SK-N-SH (cell line): Measurements from ENCODE around the gene RETREG2. TPM values are rescaled to one million over a fixed set of nuclear protein-coding genes. Genes with fewer than 3 reads are reported as not detected.
A peak's percentile ranks its signal among the peaks of the same experiment; 100 is the strongest.

Experiments used
- CTCF ChIA-PET: fragments of 300-600, 350-600 bp; formaldehyde crosslinking; extraction: SDS; loops from one replicate; lab custom pipeline; 2021; lab: Yijun Ruan, JAX
- POLR2A ChIA-PET: fragments of 350-600 bp; sonication (Branson Sonifier 250); formaldehyde crosslinking; extraction: SDS; loops from one replicate; lab custom pipeline; 2020; ENCODE audit warnings: antibody characterized with exemption, inconsistent platforms; lab: Yijun Ruan, JAX
- DNase-seq: peaks from one replicate; pipeline ENCODE4 v3.0.0; 2012
- H2AFZ ChIP-seq: fragments of 200-600 bp; sonication (generic); 2 replicates; pipeline ENCODE4 v1.8.1; 2016; ENCODE audit warnings: antibody characterized with exemption, mild to moderate bottlenecking, low read depth
- H3F3A ChIP-seq: fragments of 200-600 bp; sonication (generic); replicated peaks from 2 replicates; pipeline ENCODE3; 2016; ENCODE audit warnings: antibody characterized with exemption, mild to moderate bottlenecking; ENCODE audit not compliant: insufficient read depth
- H3K27ac ChIP-seq, 2 experiments: fragments of 200-500 bp in 1 of 2; fragments of 200-600 bp in 1 of 2; sonication (Bioruptor generic) in 1 of 2; sonication (generic), shearing (Covaris generic) in 1 of 2; 2 replicates each; pipeline versions ENCODE4 v1.5.1 to v1.6.1; 2014 to 2016; ENCODE audit warnings: low read depth in 2 of 2, inconsistent platforms in 1 of 2, low read length in 1 of 2, mild to moderate bottlenecking in 1 of 2, mixed read lengths in 1 of 2
- H3K27me3 ChIP-seq: fragments of 200-600 bp; sonication (generic), shearing (Covaris generic); 2 replicates; pipeline ENCODE4 v1.6.1; 2016; ENCODE audit warnings: mixed run types; ENCODE audit not compliant: insufficient read depth
- H3K36me3 ChIP-seq, 2 experiments: fragments of 200-500 bp in 1 of 2; fragments of 200-600 bp in 1 of 2; sonication (Bioruptor generic) in 1 of 2; sonication (generic) in 1 of 2; replicated peaks in 1 of 2; 2 replicates each; pipeline versions ENCODE3 to v1.5.1; 2014 to 2016; ENCODE audit warnings: low read length in 1 of 2, mild to moderate bottlenecking in 1 of 2; ENCODE audit not compliant: insufficient read depth in 2 of 2, control insufficient read depth in 1 of 2
- H3K4me1 ChIP-seq, 2 experiments: fragments of 200-500 bp in 1 of 2; fragments of 200-600 bp in 1 of 2; sonication (Bioruptor generic) in 1 of 2; sonication (generic), shearing (Covaris generic) in 1 of 2; 2 replicates each; pipeline versions ENCODE4 v1.5.1 to v1.6.1; 2014 to 2016; ENCODE audit warnings: low read depth in 1 of 2, low read length in 1 of 2, mixed run types in 1 of 2; ENCODE audit not compliant: insufficient read depth in 2 of 2, control insufficient read depth in 1 of 2
- H3K4me2 ChIP-seq: fragments of 200-600 bp; sonication (generic), shearing (Covaris generic); 2 replicates; pipeline ENCODE4 v1.6.1; 2017; ENCODE audit warnings: mixed run types
- H3K4me3 ChIP-seq, 2 experiments: fragments of 200-500 bp in 1 of 2; fragments of 200-600 bp in 1 of 2; sonication (Bioruptor generic) in 1 of 2; sonication (generic), shearing (Covaris generic) in 1 of 2; 2 replicates each; pipeline versions ENCODE4 v1.5.1 to v1.8.1; 2014 to 2016; ENCODE audit warnings: low read depth in 2 of 2, inconsistent platforms in 1 of 2, low read length in 1 of 2, mild to moderate bottlenecking in 1 of 2, mixed read lengths in 1 of 2, moderate library complexity in 1 of 2
- H3K79me2 ChIP-seq: fragments of 200-600 bp; sonication (generic); 2 replicates; pipeline ENCODE4 v1.8.1; 2017; ENCODE audit warnings: mild to moderate bottlenecking; ENCODE audit not compliant: insufficient read depth
- H3K9ac ChIP-seq: fragments of 200-600 bp; sonication (generic); 2 replicates; pipeline ENCODE4 v1.6.1; 2017; ENCODE audit warnings: mixed run types
- H3K9me2 ChIP-seq: fragments of 200-600 bp; sonication (generic); 2 replicates; pipeline ENCODE4 v1.6.1; 2017; ENCODE audit warnings: mixed run types
- H3K9me3 ChIP-seq: fragments of 200-600 bp; sonication (generic); 2 replicates; pipeline ENCODE4 v1.6.1; 2017; ENCODE audit warnings: mixed run types, mild to moderate bottlenecking, moderate library complexity
- H4K20me1 ChIP-seq: fragments of 200-600 bp; sonication (generic); 2 replicates; pipeline ENCODE4 v1.6.1; 2017; ENCODE audit warnings: mild to moderate bottlenecking, mixed run types; ENCODE audit not compliant: insufficient read depth
- CTCF ChIP-seq: fragments of 200-600 bp; sonication (generic); IDR thresholded peaks from 2 replicates; pipeline ENCODE4 v1.6.1; 2017; ENCODE audit warnings: antibody characterized with exemption, mild to moderate bottlenecking, moderate library complexity
- ELF1 ChIP-seq: IDR thresholded peaks from 2 replicates; pipeline ENCODE4 v1.4.0; 2012
- EP300 ChIP-seq, 2 experiments: IDR thresholded peaks; 2 replicates each; pipeline versions ENCODE4 v1.4.0 to v1.6.1; 2012; ENCODE audit warnings: borderline replicate concordance in 1 of 2, low read depth in 1 of 2, low read length in 1 of 2
- FOSL2 ChIP-seq: IDR thresholded peaks from 2 replicates; pipeline ENCODE4 v1.4.0; 2012; ENCODE audit warnings: low read depth, mild to moderate bottlenecking, moderate library complexity, borderline replicate concordance
- GABPA ChIP-seq: IDR thresholded peaks from 2 replicates; pipeline ENCODE4 v1.4.0; 2012; ENCODE audit warnings: low read depth, mild to moderate bottlenecking
- GATA2 ChIP-seq: sonication (generic); formaldehyde crosslinking; IDR thresholded peaks from 2 replicates; pipeline ENCODE4 v1.5.0; 2020; ENCODE audit warnings: mild to moderate bottlenecking, missing genetic modification reagents
- MAX ChIP-seq: IDR thresholded peaks from 2 replicates; pipeline ENCODE4 v1.4.0; 2012; ENCODE audit warnings: low read depth
- MEF2A ChIP-seq: IDR thresholded peaks from 2 replicates; pipeline ENCODE4 v1.4.0; 2012; ENCODE audit warnings: low read depth, borderline replicate concordance
- MXI1 ChIP-seq: IDR thresholded peaks from 2 replicates; pipeline ENCODE4 v1.6.1; 2012; ENCODE audit warnings: mild to moderate bottlenecking, low read depth, low read length, improper control_type of control experiment
- NRF1 ChIP-seq: IDR thresholded peaks from 2 replicates; pipeline ENCODE4 v1.6.1; 2012; ENCODE audit warnings: low read depth, mild to moderate bottlenecking, low read length
- PBX3 ChIP-seq: IDR thresholded peaks from 2 replicates; pipeline ENCODE4; 2012
- POLR2AphosphoS5 ChIP-seq: IDR thresholded peaks from 2 replicates; pipeline ENCODE4 v1.6.1; 2012; ENCODE audit warnings: low read depth, low read length
- RAD21 ChIP-seq: IDR thresholded peaks from 2 replicates; pipeline ENCODE4 v1.6.1; 2012; ENCODE audit warnings: mild to moderate bottlenecking, low read length
- RCOR1 ChIP-seq: fragments of 150-350 bp; IDR thresholded peaks from 2 replicates; pipeline ENCODE4 v1.6.1; 2017; ENCODE audit warnings: antibody characterized with exemption, low read length
- SIN3A ChIP-seq: IDR thresholded peaks from 2 replicates; pipeline ENCODE4 v1.6.1; 2012; ENCODE audit warnings: low read depth, mild to moderate bottlenecking, low read length, moderate library complexity, borderline replicate concordance
- TAF1 ChIP-seq: IDR thresholded peaks from 2 replicates; pipeline ENCODE4 v1.6.1; 2012; ENCODE audit warnings: low read depth, mild to moderate bottlenecking, low read length, moderate library complexity, borderline replicate concordance
- USF1 ChIP-seq: IDR thresholded peaks from 2 replicates; pipeline ENCODE4 v1.4.0; 2012; ENCODE audit warnings: low read depth, borderline replicate concordance
- USF2 ChIP-seq: fragments of 150-350 bp; IDR thresholded peaks from 2 replicates; pipeline ENCODE4 v1.6.1; 2017; ENCODE audit warnings: antibody characterized with exemption, low read length, low read depth, borderline replicate concordance
- WGBS: methylation state at CpG from one replicate; pipeline ENCODE4 v1.1.6; 2017; ENCODE audit warnings: low lambda C conversion rate; 5-methylcytosine and 5-hydroxymethylcytosine counted together
- polyA plus RNA-seq, 3 experiments: library from polyadenylated mRNA; depleted of rRNA; stranded (reverse); fragments of >200 nt; gene quantifications; 2 replicates each; pipeline ENCODE4 v1.2.3, GENCODE V29; 2012

The RETREG2 gene
- 74.6 and 94.8 TPM in 2 replicates for polyA plus RNA-seq (2012; rRNA removed)
- 54.7 and 75.7 TPM in 2 replicates for polyA plus RNA-seq (2012; cell fraction: cytosol; rRNA removed)
- 74.9 and 95.1 TPM in 2 replicates for polyA plus RNA-seq (2012; cell fraction: nucleus; rRNA removed)

- ChIA-PET POLR2A (interaction anchor here (1.1 to 2.2 kb wide), 3 partner anchors 52 to 307 kb away, joined by 3 to 8 read pairs (median 6); partner anchors contain the start of genes ANKZF1, ATG9A and DNAJB2), CTCF (interaction anchor here (0.6 to 8.7 kb wide), 9 partner anchors 7 to 280 kb away, joined by 3 to 104 read pairs (median 9); partner anchors contain the start of genes NHEJ1, SLC23A3 and ZFAND2B)
- no peaks in the 10 kb centered on the region for H3K9me2 ChIP-seq
- peaks cover 38% of the 10 kb centered on the region for H3K79me2 ChIP-seq
- H3K4me3 ChIP-seq = peak within 1 kb of the TSS; percentile 80 to 89
- H3K4me2 ChIP-seq = peak within 1 kb of the TSS; percentile 96
- H3K27ac ChIP-seq = peak within 1 kb of the TSS; percentile 95 to 97
- peak; percentile 99 for DNase-seq
- H4K20me1 ChIP-seq = peaks cover 10% of the 10 kb centered on the region
- peaks cover 0 to 17% of the 10 kb centered on the region in 2 experiments; a peak in 2 of 4 replicates for H3K4me1 ChIP-seq
- under 1% methylated on average over 20 of the region's 67 CpGs for WGBS
- no peaks in the 10 kb centered on the region for H3K9me3 ChIP-seq
- H3K27me3 ChIP-seq = no peaks in the 10 kb centered on the region
- peak within 1 kb of the TSS; percentile 91 for H2AFZ ChIP-seq
- TF ChIP-seq PBX3 = peak; percentile 28; the same call in 1 of the 2 replicates
- peak; percentile 97 for TF ChIP-seq USF2
- peak; percentile 98 for TF ChIP-seq USF1
- TF ChIP-seq RAD21 = no peak
- peak; percentile 62; the same call in 1 of the 2 replicates for TF ChIP-seq TAF1
- TF ChIP-seq CTCF = peak; percentile 39
- TF ChIP-seq GABPA = peak; percentile 68
- peak; percentile 39; the same call in 1 of the 2 replicates for TF ChIP-seq ELF1
- peak; percentile 57 for TF ChIP-seq RCOR1
- no peak for TF ChIP-seq MEF2A
- peak; percentile 85 for TF ChIP-seq NRF1
- peak; percentile 89 for TF ChIP-seq POLR2AphosphoS5
- TF ChIP-seq SIN3A = peak; percentile 37; the same call in 1 of the 2 replicates
- 0 out of 2 replicates have a peak, but pooled peaks have one; percentile 16 for TF ChIP-seq MAX
- TF ChIP-seq EP300 (IDR thresholded peaks at IDR 0.05; ENCODE audit: borderline replicate concordance in 1 of 2, low read depth in 1 of 2, low read length in 1 of 2) = 0 out of 4 replicates have a peak, but pooled peaks have one; percentile 12 to 21
- TF ChIP-seq MXI1 = no peak; the same call in none of the 2 replicates
- TF ChIP-seq GATA2 (CRISPR knock-in tag) = no peak
- 0 out of 2 replicates have a peak, but pooled peaks have one; percentile 4 for TF ChIP-seq FOSL2
- peaks cover 38 to 54% of the 10 kb centered on the region in 2 experiments for H3K36me3 ChIP-seq
- H3K9ac ChIP-seq = peak within 1 kb of the TSS; percentile 77
- H3F3A ChIP-seq = peaks cover 4% of the 10 kb centered on the region
Measured at GRCh38 chr2:219177552-219178376, at the start of gene RETREG2. Gene RETREG2 (plus strand): TSS chr2:219178275. CDS start chr2:219178353, 78 bp downstream.
